Spinal cord (tissue), 10 donors: ENCODE measurements around the gene BTG4. TPM values are rescaled to one million over a fixed set of nuclear protein-coding genes. Genes with fewer than 3 reads are reported as not detected.

Experiments
- DNase-seq, 6 donors: peaks; one replicate each; pipeline versions ENCODE4 v3.0.0 to v3.0.0-alpha.2; 2013 to 2015; ENCODE audit warnings: low spot score in 6 of 6, low read depth in 4 of 6
- H3K27ac ChIP-seq: one replicate; pipeline ENCODE4 v1.5.1; 2013; ENCODE audit warnings: low read depth, low read length, control low read depth
- H3K27me3 ChIP-seq: one replicate; pipeline ENCODE4 v1.6.1; 2013; ENCODE audit warnings: low read length; ENCODE audit not compliant: control insufficient read depth, insufficient read depth
- H3K36me3 ChIP-seq: one replicate; pipeline ENCODE4 v1.6.1; 2013; ENCODE audit warnings: low read length; ENCODE audit not compliant: control insufficient read depth, insufficient read depth
- H3K4me1 ChIP-seq: one replicate; pipeline ENCODE4 v1.6.1; 2013; ENCODE audit warnings: low read length; ENCODE audit not compliant: control insufficient read depth, insufficient read depth
- H3K4me3 ChIP-seq: one replicate; pipeline ENCODE4 v1.5.1; 2013; ENCODE audit warnings: low read depth, low read length, control low read depth
- H3K9me3 ChIP-seq: one replicate; pipeline ENCODE4 v1.6.1; 2013; ENCODE audit warnings: low read length; ENCODE audit not compliant: control insufficient read depth, insufficient read depth
- WGBS: methylation state at CpG from one replicate; pipeline ENCODE4 v1.1.5; 2013; ENCODE audit warnings: missing lambda C conversion rate; ENCODE audit not compliant: insufficient coverage; 5-methylcytosine and 5-hydroxymethylcytosine counted together
- polyA plus RNA-seq, 2 donors: library from polyadenylated mRNA; unstranded; fragments of 120-200 nt; gene quantifications; one replicate each; pipeline ENCODE4 v1.2.1, GENCODE V29; 2013; ENCODE audit not compliant: insufficient read length in 2 of 2
- total RNA-seq, 2 donors: library from RNA; depleted of rRNA in 1 of 2; stranded (reverse); fragments of 120-200 nt in 1 of 2; fragments of >200 nt in 1 of 2; gene quantifications; one replicate each; pipeline versions ENCODE4 v1.2.3 to v1.2.4, GENCODE V29; 2013 to 2014
- donor health status: healthy.

Gene BTG4
- total and polyA plus RNA-seq, 4 donors: 0.39 TPM; not detected in 3

- 67% methylated on average over 4 of the region's 6 CpGs for WGBS
- Histone ChIP-seq H3K9me3 (no peaks in the 10 kb centered on the region), H3K4me3 (no peak overlapping the region), H3K27me3 (no peaks in the 10 kb centered on the region), H3K27ac (no peak overlapping the region), H3K4me1 (peaks cover 6% of the 10 kb centered on the region), H3K36me3 (no peaks in the 10 kb centered on the region)
- no peak for DNase-seq
These were observed 60.0 kb downstream of the BTG4 start for GRCh38 chr11:111452146-111452545.

DNA sequence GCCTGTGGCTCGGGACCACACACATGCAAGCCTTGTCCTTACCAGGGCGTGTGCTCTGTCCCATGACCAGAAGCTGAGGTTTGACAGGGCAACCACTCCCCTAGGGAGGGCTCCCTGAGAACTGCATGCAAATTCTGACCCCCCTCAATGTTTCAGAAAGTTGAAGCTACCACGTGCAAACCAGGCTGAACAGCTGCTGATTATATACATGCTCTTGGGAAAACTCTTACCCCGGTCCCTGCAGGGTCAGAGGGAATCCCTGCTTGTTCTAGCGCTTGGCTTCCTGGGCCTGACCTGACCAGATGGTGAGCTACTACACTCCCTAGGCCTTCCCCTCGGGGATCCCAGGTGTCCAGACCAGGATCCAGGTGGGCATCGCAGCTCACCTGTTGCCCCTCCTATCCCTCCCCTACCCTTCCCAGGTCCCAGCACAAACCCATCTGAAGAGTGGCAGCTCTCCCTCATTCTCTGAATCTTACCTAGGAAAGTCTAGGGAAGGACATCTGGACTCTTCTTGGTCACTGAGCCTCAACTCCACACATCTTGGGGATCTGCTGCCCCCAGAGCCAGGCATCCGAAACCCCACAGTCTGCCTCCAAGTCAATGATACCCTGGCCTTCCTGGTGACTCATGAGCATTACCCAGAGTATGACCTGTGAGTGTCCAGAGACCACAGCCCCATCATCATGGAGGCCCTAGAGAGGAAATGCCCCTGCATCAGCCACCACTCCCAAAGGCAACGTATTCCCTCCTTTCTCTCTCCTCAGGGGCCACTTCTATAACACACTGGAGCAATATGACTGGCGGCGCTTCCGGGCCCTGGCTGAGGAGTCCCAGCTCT, 61.5 kb downstream of the BTG4 start:
- DNase-seq: no peak
- Histone ChIP-seq H3K4me1 (peaks cover 6% of the 10 kb centered on the region), H3K27me3 (no peaks in the 10 kb centered on the region), H3K36me3 (no peaks in the 10 kb centered on the region), H3K4me3 (no peak overlapping the region), H3K27ac (no peak overlapping the region), H3K9me3 (no peaks in the 10 kb centered on the region)
- WGBS: 95% methylated on average over 12 of the region's 12 CpGs

- Histone ChIP-seq H3K4me1 (peaks cover 6% of the 10 kb centered on the region), H3K27me3 (no peaks in the 10 kb centered on the region), H3K4me3 (no peak overlapping the region), H3K36me3 (no peaks in the 10 kb centered on the region), H3K27ac (no peak overlapping the region), H3K9me3 (no peaks in the 10 kb centered on the region)
- 82% methylated on average over 3 of the region's 4 CpGs for WGBS
- no peak for DNase-seq
These were observed 62.3 kb downstream of the BTG4 start for GRCh38 chr11:111449696-111450479.

GRCh38 chr11:111448831-111449557, 63.2 kb downstream of the BTG4 start:
- no peak overlapping the region for H3K27ac ChIP-seq
- H3K4me1 ChIP-seq: peaks cover 6% of the 10 kb centered on the region
- DNase-seq: no peak
- no peaks in the 10 kb centered on the region for H3K9me3 ChIP-seq
- no peaks in the 10 kb centered on the region for H3K36me3 ChIP-seq
- H3K27me3 ChIP-seq: no peaks in the 10 kb centered on the region
- H3K4me3 ChIP-seq: no peak overlapping the region
- whole genome bisulfite sequencing: 60% methylated on average over 9 of the region's 11 CpGs

GRCh38 chr11:111448414-111448813, 63.8 kb downstream of the BTG4 start:
- Histone ChIP-seq H3K27ac (no peak overlapping the region), H3K27me3 (no peaks in the 10 kb centered on the region), H3K4me1 (peaks cover 6% of the 10 kb centered on the region), H3K9me3 (no peaks in the 10 kb centered on the region), H3K36me3 (no peaks in the 10 kb centered on the region), H3K4me3 (no peak overlapping the region)
- DNase-seq: no peak
- WGBS: 56% methylated on average over 7 of the region's 8 CpGs

- 94% methylated on average over 5 of the region's 5 CpGs for WGBS
- H3K27me3 ChIP-seq: no peaks in the 10 kb centered on the region
These were observed 64.3 kb downstream of the BTG4 start for GRCh38 chr11:111447931-111448330.

DNA sequence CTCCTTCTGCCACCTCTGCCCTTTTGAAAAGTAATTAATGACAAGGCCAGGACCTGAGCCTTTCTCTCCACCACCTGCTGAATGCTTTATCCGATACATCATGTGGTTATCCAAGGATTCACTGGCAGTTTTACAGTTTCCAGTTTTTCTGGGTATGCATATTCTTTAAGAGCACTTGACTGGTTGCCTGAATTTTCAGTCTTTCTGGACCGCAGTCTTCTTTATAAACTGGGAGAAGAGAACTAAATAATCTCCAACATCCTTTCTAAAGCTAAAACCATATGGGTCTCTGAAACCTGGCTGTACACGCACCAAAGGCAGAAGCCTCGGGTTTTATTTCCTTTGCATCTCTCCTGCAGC, 65.1 kb downstream of the BTG4 start:
- DNase-seq: no peak
- 83% methylated on average over 2 of the region's 4 CpGs for WGBS
- no peaks in the 10 kb centered on the region for H3K27me3 ChIP-seq
- H3K36me3 ChIP-seq: no peaks in the 10 kb centered on the region
- H3K4me1 ChIP-seq: peaks cover 6% of the 10 kb centered on the region
- H3K4me3 ChIP-seq: no peak overlapping the region
- H3K9me3 ChIP-seq: no peaks in the 10 kb centered on the region
- no peak overlapping the region for H3K27ac ChIP-seq

More at GRCh38 chr11:111447931-111448330, 64.3 kb downstream of the BTG4 start:
- no peaks in the 10 kb centered on the region for H3K36me3 ChIP-seq
- H3K27ac ChIP-seq: no peak overlapping the region
- H3K4me1 ChIP-seq: peaks cover 6% of the 10 kb centered on the region
- H3K4me3 ChIP-seq: no peak overlapping the region
- no peak for DNase-seq
- no peaks in the 10 kb centered on the region for H3K9me3 ChIP-seq

GRCh38 chr11:111446404-111447111, 65.6 kb downstream of the BTG4 start:
- Histone ChIP-seq H3K27ac (no peak overlapping the region), H3K4me3 (no peak overlapping the region), H3K4me1 (peaks cover 6% of the 10 kb centered on the region), H3K27me3 (no peaks in the 10 kb centered on the region), H3K9me3 (no peaks in the 10 kb centered on the region), H3K36me3 (no peaks in the 10 kb centered on the region)
- 58% methylated on average over 3 of the region's 5 CpGs for WGBS
- DNase-seq: peak; percentile 69 to 97 (median 82)

DNA sequence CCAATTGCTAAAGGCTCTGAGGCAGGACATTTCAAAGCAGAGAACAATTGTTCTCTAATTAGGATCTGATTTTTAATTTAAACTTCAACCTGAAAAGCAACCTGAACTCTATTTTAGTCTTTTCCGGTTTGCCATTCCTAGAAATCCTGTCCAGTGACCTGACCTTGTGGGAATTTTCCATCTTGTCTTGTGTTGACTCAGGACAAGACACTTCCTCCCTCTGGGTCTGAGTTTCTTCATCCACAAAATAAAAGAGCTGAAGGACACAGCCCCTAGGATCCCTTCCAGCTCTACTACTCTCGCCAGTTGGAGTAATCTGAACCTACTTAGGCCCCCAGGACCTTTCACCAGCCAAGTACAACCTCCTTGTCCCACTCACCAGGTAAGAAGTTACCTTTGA, 66.6 kb downstream of the BTG4 start:
- Histone ChIP-seq H3K9me3 (no peaks in the 10 kb centered on the region), H3K27me3 (no peaks in the 10 kb centered on the region), H3K36me3 (no peaks in the 10 kb centered on the region), H3K4me3 (no peak overlapping the region), H3K4me1 (peaks cover 6% of the 10 kb centered on the region), H3K27ac (no peak overlapping the region)
- DNase-seq: no peak
- WGBS: 71% methylated on average over 1 of the region's 2 CpGs
